Measurements from ENCODE around the gene EFNB3.

The EFNB3 gene

DNA sequence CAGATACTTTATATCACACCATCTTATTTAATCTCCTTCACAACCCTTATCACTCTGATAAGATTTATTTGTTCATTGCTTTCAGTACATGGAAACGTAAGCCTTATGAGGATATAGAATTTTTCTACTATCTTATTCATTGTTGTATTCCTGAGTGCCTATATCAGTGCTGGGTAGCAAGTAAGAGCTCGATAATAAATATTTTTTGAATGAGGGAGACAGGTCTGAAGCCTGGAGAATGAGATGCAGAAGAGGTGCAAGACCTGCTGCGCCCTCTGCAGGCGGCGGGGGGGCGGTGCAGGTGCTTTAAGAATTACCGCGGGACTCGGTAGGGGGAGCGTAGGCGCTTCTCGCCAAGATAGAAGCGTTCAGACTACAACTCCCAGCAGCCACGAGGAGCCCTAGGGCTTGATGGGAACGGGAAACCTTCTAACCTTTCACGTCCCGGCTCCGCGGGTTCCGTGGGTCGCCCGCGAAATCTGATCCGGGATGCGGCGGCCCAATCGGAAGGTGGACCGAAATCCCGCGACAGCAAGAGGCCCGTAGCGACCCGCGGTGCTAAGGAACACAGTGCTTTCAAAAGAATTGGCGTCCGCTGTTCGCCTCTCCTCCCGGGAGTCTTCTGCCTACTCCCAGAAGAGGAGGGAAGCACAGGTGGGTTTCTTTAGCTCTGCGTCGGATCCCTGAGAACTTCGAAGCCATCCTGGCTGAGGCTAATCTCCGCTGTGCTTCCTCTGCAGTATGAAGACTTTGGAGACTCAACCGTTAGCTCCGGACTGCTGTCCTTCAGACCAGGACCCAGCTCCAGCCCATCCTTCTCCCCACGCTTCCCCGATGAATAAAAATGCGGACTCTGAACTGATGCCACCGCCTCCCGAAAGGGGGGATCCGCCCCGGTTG is 16.8 kb upstream of the EFNB3 start, which contains the start of gene WRAP53:
Gene WRAP53, plus strand, starts transcription at position 570 of the 900 bp plus-strand sequence. Its CDS starts 172 bp downstream, at position 742.
- no peaks in the 10 kb centered on the region for H3K27me3 Mint-ChIP-seq
- peaks cover 15% of the 10 kb centered on the region for H3K36me3 Mint-ChIP-seq
- peak within 1 kb of the TSS; percentile 99 for H3K27ac Mint-ChIP-seq
- H3K4me1 Mint-ChIP-seq: peaks cover 29% of the 10 kb centered on the region
- H3K4me3 Mint-ChIP-seq: peak within 1 kb of the TSS; percentile 95
- H3K9me3 Mint-ChIP-seq: no peaks in the 10 kb centered on the region

DNA sequence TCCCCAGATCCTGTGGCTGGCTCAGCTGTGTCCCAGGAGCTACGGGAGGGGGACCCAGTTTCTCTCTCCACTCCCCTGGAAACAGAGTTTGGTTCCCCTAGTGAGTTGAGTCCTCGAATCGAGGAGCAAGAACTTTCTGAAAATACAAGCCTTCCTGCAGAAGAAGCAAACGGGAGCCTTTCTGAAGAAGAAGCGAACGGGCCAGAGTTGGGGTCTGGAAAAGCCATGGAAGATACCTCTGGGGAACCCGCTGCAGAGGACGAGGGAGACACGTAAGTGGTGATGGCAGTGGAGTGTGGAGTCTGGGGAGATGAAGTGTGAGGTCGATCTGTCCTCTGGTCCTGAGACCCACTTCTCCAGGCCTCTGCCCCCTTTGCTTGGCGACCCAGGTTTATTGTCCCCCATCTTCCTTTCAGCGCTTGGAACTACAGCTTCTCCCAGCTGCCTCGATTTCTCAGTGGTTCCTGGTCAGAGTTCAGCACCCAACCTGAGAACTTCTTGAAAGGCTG is 16.1 kb upstream of the EFNB3 start:
- H3K4me3 Mint-ChIP-seq: peak overlapping the region; percentile 95
- H3K27me3 Mint-ChIP-seq: no peaks in the 10 kb centered on the region
- H3K36me3 Mint-ChIP-seq: peaks cover 19% of the 10 kb centered on the region
- H3K27ac Mint-ChIP-seq: no peak overlapping the region
- peaks cover 24% of the 10 kb centered on the region for H3K4me1 Mint-ChIP-seq
- no peaks in the 10 kb centered on the region for H3K9me3 Mint-ChIP-seq

DNA sequence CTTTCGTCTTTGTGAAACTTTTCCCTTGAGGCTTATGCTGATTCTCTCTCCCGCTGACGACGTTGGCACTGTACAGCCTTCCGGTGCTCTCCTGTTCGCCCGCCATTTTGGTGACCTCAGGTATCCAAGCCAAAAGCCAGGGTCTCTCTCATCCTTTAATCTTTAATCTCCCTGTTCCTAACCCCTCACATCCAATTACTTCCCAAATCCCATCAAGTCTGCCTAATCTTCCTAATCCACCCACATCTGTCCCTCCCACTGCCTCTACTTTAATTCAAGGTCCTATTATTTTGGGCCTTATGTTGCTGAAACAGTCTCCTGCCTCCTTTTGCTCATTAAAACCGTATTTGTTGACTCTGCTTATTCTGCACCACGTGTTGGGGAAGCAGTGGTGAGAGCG is 9.4 kb upstream of the EFNB3 start:
- H3K27me3 Mint-ChIP-seq: no peaks in the 10 kb centered on the region
- H3K36me3 Mint-ChIP-seq: peaks cover 24% of the 10 kb centered on the region
- no peaks in the 10 kb centered on the region for H3K4me1 Mint-ChIP-seq
- no peaks in the 10 kb centered on the region for H3K9me3 Mint-ChIP-seq
- H3K4me3 Mint-ChIP-seq: no peak overlapping the region
- no peak overlapping the region for H3K27ac Mint-ChIP-seq

DNA sequence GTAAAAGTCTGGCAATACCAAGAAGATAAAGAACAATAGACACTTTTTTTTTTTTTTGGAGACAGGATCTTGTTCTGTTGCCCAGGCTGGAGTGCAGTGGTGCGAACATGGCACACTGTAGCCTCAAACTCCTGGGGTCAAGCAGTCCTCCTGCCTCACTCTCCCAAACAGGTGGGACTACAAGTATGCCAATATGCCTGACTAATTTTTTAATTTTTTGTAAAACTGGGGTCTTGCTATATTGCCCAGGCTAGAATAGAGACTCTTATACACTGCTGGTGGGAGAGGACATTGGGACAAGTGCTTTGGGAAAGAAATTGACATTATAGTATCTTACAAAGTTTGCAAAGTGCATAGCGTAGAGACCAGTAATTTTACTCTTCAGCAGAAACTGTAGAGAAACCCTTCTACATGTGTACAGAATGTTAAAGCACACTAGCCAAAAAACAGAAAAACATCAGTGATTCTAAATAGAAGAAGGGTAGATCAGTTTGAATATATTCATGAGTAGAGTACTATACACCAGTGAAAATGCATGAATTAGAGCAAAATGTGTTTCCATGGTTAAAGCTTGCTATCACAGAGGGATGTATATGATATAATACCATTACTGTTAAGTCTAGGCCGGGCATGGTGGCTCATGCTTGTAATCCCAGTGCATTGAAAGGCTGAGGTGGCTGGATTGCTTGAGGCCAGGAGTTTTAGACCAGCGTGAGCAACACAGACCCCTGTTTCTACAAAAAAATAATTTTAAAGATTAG is 7.0 kb upstream of the EFNB3 start:
- Mint-ChIP-seq H3K4me1 (no peaks in the 10 kb centered on the region), H3K27me3 (peaks cover 2% of the 10 kb centered on the region), H3K9me3 (no peaks in the 10 kb centered on the region), H3K36me3 (peaks cover 32% of the 10 kb centered on the region), H3K27ac (no peak overlapping the region), H3K4me3 (no peak overlapping the region)

DNA sequence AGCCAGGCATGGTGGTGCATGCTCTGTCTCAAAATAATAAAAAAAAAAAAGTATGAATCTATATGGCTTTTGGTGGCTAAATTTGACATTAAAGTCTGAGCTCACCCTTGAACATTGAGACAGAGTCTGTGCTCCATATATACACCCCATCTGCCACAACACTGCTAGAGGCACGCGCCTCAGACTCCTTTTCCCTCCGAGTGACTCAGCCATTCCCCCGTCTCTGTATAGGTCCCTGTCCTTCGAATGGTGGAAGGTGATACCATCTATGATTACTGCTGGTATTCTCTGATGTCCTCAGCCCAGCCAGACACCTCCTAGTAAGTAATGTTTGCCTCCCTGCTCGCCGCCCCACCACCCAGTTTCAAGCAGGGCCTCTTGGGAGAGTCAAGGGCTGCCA is 4.5 kb upstream of the EFNB3 start:
- no peaks in the 10 kb centered on the region for H3K9me3 Mint-ChIP-seq
- H3K4me1 Mint-ChIP-seq: peaks cover 13% of the 10 kb centered on the region
- no peak overlapping the region for H3K27ac Mint-ChIP-seq
- H3K4me3 Mint-ChIP-seq: no peak overlapping the region
- peaks cover 26% of the 10 kb centered on the region for H3K36me3 Mint-ChIP-seq
- H3K27me3 Mint-ChIP-seq: peaks cover 18% of the 10 kb centered on the region

DNA sequence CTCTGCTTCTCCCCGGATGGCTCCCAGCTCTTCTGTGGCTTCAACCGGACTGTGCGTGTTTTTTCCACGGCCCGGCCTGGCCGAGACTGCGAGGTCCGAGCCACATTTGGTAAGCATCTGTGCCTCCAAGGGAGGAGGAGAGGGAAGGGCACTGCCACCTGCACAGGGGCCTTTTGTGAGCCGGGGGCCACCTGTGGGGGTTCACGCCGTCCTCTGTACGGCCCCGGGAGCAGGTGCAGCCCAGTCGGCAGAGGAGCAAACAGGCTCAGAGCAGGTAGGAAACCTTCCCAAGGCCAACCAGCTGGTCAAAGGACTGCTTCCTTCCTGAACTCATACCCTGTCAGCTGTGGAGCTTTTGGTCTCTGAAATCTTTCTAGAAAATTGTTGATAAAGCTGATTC is 3.3 kb upstream of the EFNB3 start:
- peaks cover 18% of the 10 kb centered on the region for H3K4me1 Mint-ChIP-seq
- H3K36me3 Mint-ChIP-seq: peaks cover 18% of the 10 kb centered on the region
- peaks cover 28% of the 10 kb centered on the region for H3K27me3 Mint-ChIP-seq
- no peaks in the 10 kb centered on the region for H3K9me3 Mint-ChIP-seq
- no peak overlapping the region for H3K4me3 Mint-ChIP-seq
- no peak overlapping the region for H3K27ac Mint-ChIP-seq

DNA sequence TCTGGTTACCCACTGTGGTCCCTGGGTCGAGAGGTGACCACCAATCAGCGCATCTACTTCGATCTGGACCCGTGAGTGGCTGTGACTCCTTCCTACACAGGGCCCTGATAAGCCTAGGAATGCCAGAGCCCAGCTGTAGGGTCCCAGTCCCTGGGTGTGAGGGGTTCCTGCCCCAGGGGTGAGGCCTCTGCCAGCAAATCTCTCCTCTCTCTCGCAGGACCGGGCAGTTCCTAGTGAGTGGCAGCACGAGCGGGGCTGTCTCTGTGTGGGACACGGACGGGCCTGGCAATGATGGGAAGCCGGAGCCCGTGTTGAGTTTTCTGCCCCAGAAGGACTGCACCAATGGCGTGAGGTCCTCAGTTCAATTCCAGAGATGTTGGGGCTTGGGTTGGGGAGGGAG is 2.2 kb upstream of the EFNB3 start:
- H3K4me3 Mint-ChIP-seq: no peak overlapping the region
- peaks cover 17% of the 10 kb centered on the region for H3K36me3 Mint-ChIP-seq
- no peaks in the 10 kb centered on the region for H3K9me3 Mint-ChIP-seq
- peaks cover 30% of the 10 kb centered on the region for H3K27me3 Mint-ChIP-seq
- no peak overlapping the region for H3K27ac Mint-ChIP-seq
- H3K4me1 Mint-ChIP-seq: peaks cover 18% of the 10 kb centered on the region

DNA sequence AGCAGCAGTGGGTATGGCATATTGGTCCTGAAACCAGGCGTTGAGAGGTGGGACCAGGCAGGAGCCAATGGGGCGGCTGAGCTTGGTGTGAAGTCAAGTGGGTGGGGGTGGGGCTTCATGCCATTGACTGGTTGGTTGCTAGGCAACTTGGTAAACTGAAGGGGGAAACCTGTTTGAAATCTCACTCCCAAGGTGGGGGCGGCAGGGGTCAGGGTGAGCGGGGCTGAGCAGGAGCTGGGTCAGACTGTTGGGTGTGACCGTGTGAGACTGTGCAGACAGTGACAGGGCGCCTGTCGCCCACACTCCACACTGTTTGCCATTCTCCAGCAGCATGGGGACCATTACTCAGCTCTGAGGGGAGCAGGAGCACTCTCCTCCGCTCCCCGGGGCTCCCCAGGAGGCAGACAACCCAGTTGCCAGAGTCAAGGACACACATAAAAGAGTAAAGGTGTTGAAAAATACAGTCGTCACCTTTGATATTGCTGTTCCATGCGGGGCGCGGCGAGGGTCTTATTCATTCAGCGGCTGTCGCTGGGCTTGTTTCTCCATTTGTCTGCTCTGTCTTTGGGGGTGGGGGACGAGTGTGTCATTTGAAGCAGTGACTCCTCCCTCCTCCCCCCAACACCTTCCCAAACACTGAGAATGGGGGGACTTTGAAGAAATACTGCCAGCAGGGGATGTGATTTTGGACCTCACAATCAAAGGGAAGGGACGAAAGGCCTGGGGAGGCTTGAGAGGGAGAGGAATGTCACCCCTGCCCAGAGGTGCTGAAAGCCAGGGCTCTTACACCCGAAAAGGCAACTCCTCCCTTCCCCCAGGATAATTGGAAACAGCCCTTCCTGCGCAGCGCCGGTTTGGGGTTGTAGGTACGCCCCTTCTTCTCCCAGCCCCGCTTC is 1.2 kb upstream of the EFNB3 start:
- Mint-ChIP-seq H3K4me3 (peak overlapping the region; percentile 82), H3K36me3 (peaks cover 17% of the 10 kb centered on the region), H3K27me3 (peaks cover 33% of the 10 kb centered on the region), H3K9me3 (no peaks in the 10 kb centered on the region), H3K27ac (no peak overlapping the region), H3K4me1 (peaks cover 18% of the 10 kb centered on the region)

DNA sequence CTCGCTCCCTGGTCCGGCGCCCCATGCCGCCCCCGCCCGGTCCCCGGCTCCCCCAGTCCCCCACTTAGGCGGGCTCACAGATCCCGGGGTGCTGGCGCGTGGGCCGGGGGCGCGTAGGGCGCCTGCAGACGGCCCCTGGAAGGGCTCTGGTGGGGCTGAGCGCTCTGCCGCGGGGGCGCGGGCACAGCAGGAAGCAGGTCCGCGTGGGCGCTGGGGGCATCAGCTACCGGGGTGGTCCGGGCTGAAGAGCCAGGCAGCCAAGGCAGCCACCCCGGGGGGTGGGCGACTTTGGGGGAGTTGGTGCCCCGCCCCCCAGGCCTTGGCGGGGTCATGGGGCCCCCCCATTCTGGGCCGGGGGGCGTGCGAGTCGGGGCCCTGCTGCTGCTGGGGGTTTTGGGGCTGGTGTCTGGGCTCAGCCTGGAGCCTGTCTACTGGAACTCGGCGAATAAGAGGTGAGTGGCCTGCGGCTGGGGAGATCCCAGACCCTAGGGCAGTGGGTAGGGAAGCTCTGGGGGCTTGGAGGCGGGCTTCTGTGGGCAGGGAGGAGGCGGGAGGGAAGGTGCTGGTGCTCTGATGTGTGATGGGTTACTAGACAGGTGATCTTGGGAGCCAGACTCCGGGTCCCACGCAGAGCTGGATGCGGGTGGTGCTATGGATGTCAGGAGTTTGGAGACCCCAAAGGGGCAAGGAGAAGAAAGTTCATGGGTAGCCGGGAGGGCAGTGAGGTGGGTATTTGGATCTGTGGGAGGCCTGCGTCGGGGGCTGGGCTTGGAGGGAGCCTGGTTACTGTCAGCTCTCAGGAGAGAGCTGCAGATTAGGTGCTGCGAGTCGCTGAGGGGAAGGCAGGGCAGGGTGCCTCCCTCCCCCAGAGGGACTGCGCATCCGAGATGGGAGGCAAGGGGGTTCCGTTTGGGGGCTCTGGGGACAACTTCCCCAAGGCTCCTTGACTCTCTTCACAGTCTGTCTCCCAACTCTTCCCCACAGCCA is 560 bp downstream of the EFNB3 start:
- H3K27ac Mint-ChIP-seq: no peak overlapping the region
- H3K4me3 Mint-ChIP-seq: peak overlapping the region; percentile 56
- H3K36me3 Mint-ChIP-seq: peaks cover 15% of the 10 kb centered on the region
- H3K27me3 Mint-ChIP-seq: peaks cover 40% of the 10 kb centered on the region
- peaks cover 24% of the 10 kb centered on the region for H3K4me1 Mint-ChIP-seq
- no peaks in the 10 kb centered on the region for H3K9me3 Mint-ChIP-seq

DNA sequence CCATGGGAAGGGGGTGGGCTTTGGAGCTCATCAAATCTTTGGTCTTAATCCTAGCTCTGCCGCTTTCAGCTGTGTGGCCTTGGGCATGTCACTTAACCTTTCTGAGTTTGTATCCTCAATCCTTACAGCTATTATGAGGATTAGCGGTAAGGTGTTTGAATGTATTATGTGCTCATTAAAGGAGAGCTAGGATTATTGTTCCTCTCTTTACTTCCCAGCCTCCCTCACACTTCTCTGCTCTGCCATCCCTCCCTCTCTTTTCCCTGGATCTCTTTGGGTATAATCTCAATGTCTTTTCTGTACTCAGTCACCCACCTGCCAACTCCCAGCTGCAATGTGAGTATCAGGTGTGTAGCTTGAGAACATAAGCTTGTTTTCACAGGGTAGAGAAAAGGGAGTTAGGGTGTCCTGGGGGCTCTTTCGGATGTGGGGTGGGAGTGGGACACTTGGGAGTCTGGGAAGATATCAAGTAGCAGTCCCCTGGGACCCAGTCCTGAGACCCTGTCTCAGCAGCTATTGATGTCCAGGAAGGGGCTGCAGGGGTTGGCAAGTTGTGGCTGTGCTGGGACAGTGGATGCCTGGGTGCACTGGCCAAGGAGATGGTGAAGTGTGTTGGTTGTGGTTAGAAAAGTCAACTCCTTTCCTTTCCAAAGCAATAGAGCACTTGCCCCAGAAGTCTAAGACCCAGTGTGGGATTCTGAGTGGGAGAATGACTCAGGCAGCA is 1.8 kb downstream of the EFNB3 start:
- Mint-ChIP-seq H3K4me1 (peaks cover 24% of the 10 kb centered on the region), H3K36me3 (peaks cover 8% of the 10 kb centered on the region), H3K9me3 (no peaks in the 10 kb centered on the region), H3K4me3 (peak overlapping the region; percentile 56), H3K27ac (no peak overlapping the region), H3K27me3 (peaks cover 44% of the 10 kb centered on the region)

DNA sequence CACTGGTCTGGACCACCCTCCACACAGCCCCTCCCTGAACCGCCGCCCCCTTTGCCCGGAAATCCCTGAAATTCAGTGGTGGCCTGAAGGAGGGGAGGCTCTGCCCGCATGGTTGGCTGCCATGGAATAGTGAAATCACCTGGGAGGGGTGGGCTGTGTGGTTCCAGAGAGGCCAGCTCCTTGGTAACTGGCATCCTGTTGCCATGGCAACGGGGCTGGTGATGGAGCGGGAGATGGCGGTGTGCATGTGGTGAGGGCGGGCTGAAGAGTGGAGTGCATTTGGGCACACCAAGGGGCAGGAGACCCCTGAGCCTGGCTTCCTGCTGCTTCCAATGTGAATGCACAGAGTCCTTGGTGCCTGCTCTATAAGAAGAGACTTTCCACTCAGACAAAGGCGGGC is 2.4 kb downstream of the EFNB3 start:
- H3K4me1 Mint-ChIP-seq: peaks cover 24% of the 10 kb centered on the region
- H3K27me3 Mint-ChIP-seq: peaks cover 44% of the 10 kb centered on the region
- H3K4me3 Mint-ChIP-seq: no peak overlapping the region

DNA sequence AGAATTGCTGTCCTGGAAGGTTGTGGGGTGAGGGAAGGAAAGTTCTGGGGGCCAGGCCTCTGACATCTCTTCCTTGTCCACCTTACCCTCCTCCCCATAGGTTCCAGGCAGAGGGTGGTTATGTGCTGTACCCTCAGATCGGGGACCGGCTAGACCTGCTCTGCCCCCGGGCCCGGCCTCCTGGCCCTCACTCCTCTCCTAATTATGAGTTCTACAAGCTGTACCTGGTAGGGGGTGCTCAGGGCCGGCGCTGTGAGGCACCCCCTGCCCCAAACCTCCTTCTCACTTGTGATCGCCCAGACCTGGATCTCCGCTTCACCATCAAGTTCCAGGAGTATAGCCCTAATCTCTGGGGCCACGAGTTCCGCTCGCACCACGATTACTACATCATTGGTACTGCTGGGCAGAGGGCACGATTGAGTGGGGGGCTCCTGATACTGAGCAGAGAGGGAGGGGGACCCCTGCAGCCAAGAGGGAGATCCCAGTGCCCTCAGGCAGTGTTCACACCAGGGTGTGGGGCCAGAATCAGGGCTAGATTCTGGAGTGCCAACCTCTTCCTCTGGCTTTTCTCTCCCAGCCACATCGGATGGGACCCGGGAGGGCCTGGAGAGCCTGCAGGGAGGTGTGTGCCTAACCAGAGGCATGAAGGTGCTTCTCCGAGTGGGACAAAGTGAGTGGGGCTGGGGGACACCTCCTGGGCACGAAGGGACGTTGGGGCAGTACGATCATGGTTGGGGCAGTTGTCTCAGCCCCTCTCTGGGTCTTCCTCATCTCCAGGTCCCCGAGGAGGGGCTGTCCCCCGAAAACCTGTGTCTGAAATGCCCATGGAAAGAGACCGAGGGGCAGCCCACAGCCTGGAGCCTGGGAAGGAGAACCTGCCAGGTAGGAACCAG is 3.1 kb downstream of the EFNB3 start:
- Mint-ChIP-seq H3K9me3 (no peaks in the 10 kb centered on the region), H3K4me3 (no peak overlapping the region), H3K27me3 (peaks cover 46% of the 10 kb centered on the region), H3K36me3 (peaks cover 2% of the 10 kb centered on the region), H3K27ac (no peak overlapping the region), H3K4me1 (peaks cover 24% of the 10 kb centered on the region)

More for the DNA sequence above, 2.4 kb downstream of the EFNB3 start:
- no peaks in the 10 kb centered on the region for H3K9me3 Mint-ChIP-seq
- no peak overlapping the region for H3K27ac Mint-ChIP-seq
- H3K36me3 Mint-ChIP-seq: peaks cover 5% of the 10 kb centered on the region

DNA sequence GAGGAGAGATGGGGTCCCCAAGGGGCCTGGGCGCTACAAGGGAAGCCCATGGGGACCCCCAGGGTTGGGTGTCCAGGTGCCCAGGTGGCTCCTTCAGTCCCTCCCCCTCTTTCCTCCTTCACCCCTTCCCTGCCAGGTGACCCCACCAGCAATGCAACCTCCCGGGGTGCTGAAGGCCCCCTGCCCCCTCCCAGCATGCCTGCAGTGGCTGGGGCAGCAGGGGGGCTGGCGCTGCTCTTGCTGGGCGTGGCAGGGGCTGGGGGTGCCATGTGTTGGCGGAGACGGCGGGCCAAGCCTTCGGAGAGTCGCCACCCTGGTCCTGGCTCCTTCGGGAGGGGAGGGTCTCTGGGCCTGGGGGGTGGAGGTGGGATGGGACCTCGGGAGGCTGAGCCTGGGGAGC is 4.0 kb downstream of the EFNB3 start:
- Mint-ChIP-seq H3K4me1 (peaks cover 24% of the 10 kb centered on the region), H3K27me3 (peaks cover 40% of the 10 kb centered on the region), H3K4me3 (no peak overlapping the region), H3K36me3 (no peaks in the 10 kb centered on the region), H3K27ac (no peak overlapping the region), H3K9me3 (no peaks in the 10 kb centered on the region)
